Osteocyte (in vitro differentiated cells): ENCODE data around the gene TUBGCP6. TPM values are rescaled to one million over a fixed set of nuclear protein-coding genes. Genes with fewer than 3 reads are reported as not detected.

ENCODE experiments used
- DNase-seq: peaks from one replicate; pipeline ENCODE4 v3.0.0; 2021; ENCODE audit warnings: mixed read lengths; ENCODE audit not compliant: unreplicated experiment; ENCODE audit errors: extremely low spot score
- H3K27ac Mint-ChIP-seq: one replicate; pipeline ENCODE4 v1.8.0; 2021; ENCODE audit warnings: mild to moderate bottlenecking, mixed read lengths; ENCODE audit not compliant: unreplicated experiment
- H3K27me3 Mint-ChIP-seq: one replicate; pipeline ENCODE4 v1.8.0; 2021; ENCODE audit warnings: mixed read lengths; ENCODE audit not compliant: unreplicated experiment
- H3K36me3 Mint-ChIP-seq: one replicate; pipeline ENCODE4 v1.8.0; 2021; ENCODE audit warnings: mixed read lengths; ENCODE audit not compliant: unreplicated experiment
- H3K4me1 Mint-ChIP-seq: one replicate; pipeline ENCODE4 v1.8.0; 2021; ENCODE audit warnings: mixed read lengths; ENCODE audit not compliant: unreplicated experiment
- H3K4me3 Mint-ChIP-seq: one replicate; pipeline ENCODE4 v1.8.0; 2021; ENCODE audit warnings: mild to moderate bottlenecking, moderate library complexity, mixed read lengths; ENCODE audit not compliant: unreplicated experiment
- H3K9me3 Mint-ChIP-seq: one replicate; pipeline ENCODE4 v1.8.0; 2021; ENCODE audit warnings: mixed read lengths; ENCODE audit not compliant: unreplicated experiment
- CTCF ChIP-seq: fragments of 200-600 bp; sonication (generic); IDR thresholded peaks from 2 replicates; pipeline ENCODE4 v1.5.0; 2021; ENCODE audit warnings: antibody characterized with exemption, mild to moderate bottlenecking, moderate library complexity
- total RNA-seq: library from RNA; stranded (reverse); gene quantifications from 2 replicates; pipeline ENCODE4 v1.2.1, GENCODE V29; 2021

TUBGCP6 gene
- total RNA-seq, 1 donor from 2014 or later, result 55.7 TPM

- Mint-ChIP-seq H3K36me3 (peaks cover 29% of the 10 kb centered on the region), H3K4me1 (peaks cover 6% of the 10 kb centered on the region), H3K27ac (no peak overlapping the region), H3K4me3 (no peak overlapping the region), H3K27me3 (no peaks in the 10 kb centered on the region), H3K9me3 (no peaks in the 10 kb centered on the region)
- DNase-seq, result no peak
- TF ChIP-seq CTCF, result no peak
Measured at GRCh38 chr22:50221410-50222300, 23.2 kb downstream of the TUBGCP6 start.

GRCh38 chr22:50220603-50221409 is 24.0 kb downstream of the TUBGCP6 start:
- no peak overlapping the region for H3K27ac Mint-ChIP-seq
- no peak overlapping the region for H3K4me3 Mint-ChIP-seq
- H3K4me1 Mint-ChIP-seq, result peaks cover 6% of the 10 kb centered on the region
- peaks cover 33% of the 10 kb centered on the region for H3K36me3 Mint-ChIP-seq
- H3K27me3 Mint-ChIP-seq, result no peaks in the 10 kb centered on the region
- no peak for DNase-seq
- TF ChIP-seq CTCF, result no peak
- no peaks in the 10 kb centered on the region for H3K9me3 Mint-ChIP-seq

GRCh38 chr22:50219800-50220602 is 24.8 kb downstream of the TUBGCP6 start:
- no peaks in the 10 kb centered on the region for H3K27me3 Mint-ChIP-seq
- H3K27ac Mint-ChIP-seq, result no peak overlapping the region

GRCh38 chr22:50218996-50219727 is 25.7 kb downstream of the TUBGCP6 start:
- TF ChIP-seq CTCF, result no peak
- no peak overlapping the region for H3K4me3 Mint-ChIP-seq
- DNase-seq, result peak; percentile 91
- peaks cover 6% of the 10 kb centered on the region for H3K4me1 Mint-ChIP-seq
- no peaks in the 10 kb centered on the region for H3K27me3 Mint-ChIP-seq
- H3K27ac Mint-ChIP-seq, result peak overlapping the region; percentile 34
- H3K9me3 Mint-ChIP-seq, result no peaks in the 10 kb centered on the region
- peaks cover 35% of the 10 kb centered on the region for H3K36me3 Mint-ChIP-seq

More at GRCh38 chr22:50219800-50220602, 24.8 kb downstream of the TUBGCP6 start:
- DNase-seq, result no peak
- H3K36me3 Mint-ChIP-seq, result peaks cover 33% of the 10 kb centered on the region
- peaks cover 6% of the 10 kb centered on the region for H3K4me1 Mint-ChIP-seq
- no peak for TF ChIP-seq CTCF
- no peak overlapping the region for H3K4me3 Mint-ChIP-seq
- H3K9me3 Mint-ChIP-seq, result no peaks in the 10 kb centered on the region
